Mesodermal cell (in vitro differentiated cells): Measurements from ENCODE around the gene CIAO2A.
"Not testable (repeated sequence)": the region's sequence is repeated elsewhere in the genome, so short reads cannot be mapped to it uniquely, and the experiment has no call there.

ENCODE experiments used
- H3K27ac ChIP-seq: 2 replicates; pipeline ENCODE4 v1.7.0; 2013; ENCODE audit warnings: mild to moderate bottlenecking, low read depth, low read length, moderate library complexity; ENCODE audit not compliant: severe bottlenecking
- H3K36me3 ChIP-seq: 2 replicates; pipeline ENCODE4 v1.7.1; 2013; ENCODE audit warnings: mild to moderate bottlenecking, low read length, moderate library complexity; ENCODE audit not compliant: control insufficient read depth, insufficient read depth
- H3K4me1 ChIP-seq: one replicate; pipeline ENCODE4 v1.7.1; 2013; ENCODE audit warnings: mild to moderate bottlenecking, low read length; ENCODE audit not compliant: insufficient read depth, control insufficient read depth, poor library complexity, severe bottlenecking
- H3K4me3 ChIP-seq: 2 replicates; pipeline ENCODE4 v1.7.0; 2013; ENCODE audit warnings: low read length, control low read depth, mild to moderate bottlenecking; ENCODE audit not compliant: insufficient read depth, poor library complexity, severe bottlenecking; ENCODE audit errors: extremely low read depth
- H3K9me3 ChIP-seq: 2 replicates; pipeline ENCODE4 v1.7.1; 2013; ENCODE audit warnings: mild to moderate bottlenecking, low read length, moderate library complexity; ENCODE audit not compliant: control insufficient read depth
- WGBS, 2 experiments: methylation state at CpG; one replicate each; pipeline ENCODE4 v1.1.5; 2013; ENCODE audit warnings: missing lambda C conversion rate in 2 of 2; ENCODE audit not compliant: insufficient coverage in 2 of 2; 5-methylcytosine and 5-hydroxymethylcytosine counted together

The CIAO2A gene

GRCh38 chr15:64131547-64131946, 37.9 kb upstream of the CIAO2A start:
- no peaks in the 10 kb centered on the region for H3K4me1 ChIP-seq
- H3K27ac ChIP-seq = no peak overlapping the region
- WGBS, 2 experiments = 97 to 100% methylated on average over 6 of the region's 7 CpGs
- H3K9me3 ChIP-seq = no peaks in the 10 kb centered on the region
- H3K4me3 ChIP-seq = no peak overlapping the region
- peaks cover 87% of the 10 kb centered on the region for H3K36me3 ChIP-seq

GRCh38 chr15:64130159-64130558, 36.5 kb upstream of the CIAO2A start:
- Histone ChIP-seq H3K36me3 (peaks cover 89% of the 10 kb centered on the region), H3K4me3 (no peak overlapping the region), H3K4me1 (no peaks in the 10 kb centered on the region), H3K9me3 (no peaks in the 10 kb centered on the region), H3K27ac (no peak overlapping the region)
- 94 to 100% methylated on average over 2 of the region's 3 CpGs for WGBS, 2 experiments

DNA sequence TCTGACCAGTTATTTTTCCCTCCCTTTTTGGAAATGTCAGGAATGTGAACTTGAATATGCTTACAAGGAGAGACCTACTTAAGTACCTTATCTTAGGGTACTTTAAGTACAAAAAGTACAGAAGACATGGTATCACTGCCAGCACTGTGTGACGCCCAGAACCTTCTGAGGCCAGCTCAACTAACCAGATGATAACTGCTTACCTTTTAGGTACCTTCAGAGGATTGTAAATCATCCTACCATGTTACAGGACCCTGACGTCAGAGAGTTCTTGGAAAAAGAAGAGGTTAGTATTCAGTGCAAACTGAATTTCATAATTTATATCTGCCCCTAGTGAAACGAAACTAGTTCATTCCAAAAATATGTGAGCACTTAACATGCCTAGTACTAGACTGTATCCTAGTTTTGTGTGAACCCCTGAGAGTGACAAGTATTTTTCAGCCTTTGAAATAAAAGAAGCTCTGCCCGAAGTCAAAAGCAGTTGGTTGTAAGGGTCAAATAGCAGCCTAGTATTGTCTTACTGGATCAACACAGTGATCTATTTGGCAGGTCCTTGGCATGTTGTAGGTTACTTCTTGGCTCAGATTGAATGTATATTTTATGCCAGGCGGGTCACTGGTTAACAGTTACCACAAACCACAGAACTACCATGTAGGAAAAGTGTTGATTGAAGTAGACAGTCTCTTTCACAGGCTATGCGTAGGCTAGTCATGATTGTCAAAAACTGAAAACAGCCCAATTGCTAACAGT, 34.1 kb upstream of the CIAO2A start:
- no peaks in the 10 kb centered on the region for H3K4me1 ChIP-seq
- 92 to 100% methylated on average over 1 to 3 of the region's 6 CpGs for WGBS, 2 experiments
- no peak overlapping the region for H3K27ac ChIP-seq
- H3K36me3 ChIP-seq = peaks cover 88% of the 10 kb centered on the region
- H3K4me3 ChIP-seq = no peak overlapping the region
- H3K9me3 ChIP-seq = no peaks in the 10 kb centered on the region

- Histone ChIP-seq H3K4me1 (no peaks in the 10 kb centered on the region), H3K4me3 (no peak overlapping the region), H3K27ac (no peak overlapping the region), H3K9me3 (no peaks in the 10 kb centered on the region), H3K36me3 (peaks cover 84% of the 10 kb centered on the region)
- 54 to 83% methylated on average over 1 to 3 of the region's 3 CpGs for WGBS, 2 experiments
Measured at GRCh38 chr15:64125978-64126377, 32.3 kb upstream of the CIAO2A start.

- 80% methylated on average over 2 of the region's 3 CpGs; no CpG with 5 or more reads in 1 of the 2 experiments for WGBS, 2 experiments
- Histone ChIP-seq H3K4me1 (no peaks in the 10 kb centered on the region), H3K9me3 (no peaks in the 10 kb centered on the region), H3K4me3 (no peak overlapping the region), H3K36me3 (peaks cover 88% of the 10 kb centered on the region), H3K27ac (no peak overlapping the region)
Measured at GRCh38 chr15:64122936-64123351, 29.3 kb upstream of the CIAO2A start.

GRCh38 chr15:64122444-64122843, 28.8 kb upstream of the CIAO2A start:
- Histone ChIP-seq H3K27ac (peak overlapping the region; percentile 36), H3K36me3 (peaks cover 88% of the 10 kb centered on the region), H3K4me1 (no peaks in the 10 kb centered on the region), H3K4me3 (no peak overlapping the region), H3K9me3 (no peaks in the 10 kb centered on the region)
- no CpG with 5 or more reads among the region's 1 CpG for WGBS, 2 experiments

GRCh38 chr15:64121614-64122013, 28.0 kb upstream of the CIAO2A start:
- Histone ChIP-seq H3K27ac (no peak overlapping the region), H3K36me3 (peaks cover 88% of the 10 kb centered on the region), H3K4me1 (no peaks in the 10 kb centered on the region), H3K9me3 (no peaks in the 10 kb centered on the region), H3K4me3 (no peak overlapping the region)
- WGBS, 2 experiments = 93% methylated on average over 3 of the region's 4 CpGs; no CpG with 5 or more reads in 1 of the 2 experiments

GRCh38 chr15:64120322-64120721, 26.7 kb upstream of the CIAO2A start:
- WGBS, 2 experiments = 100% methylated on average over 1 to 2 of the region's 2 CpGs
- H3K9me3 ChIP-seq, H3K27ac ChIP-seq, H3K4me1 ChIP-seq, H3K4me3 ChIP-seq: not testable (repeated sequence)
- peaks cover 83% of the 10 kb centered on the region for H3K36me3 ChIP-seq

- H3K9me3 ChIP-seq = no peaks in the 10 kb centered on the region
- no peak overlapping the region for H3K27ac ChIP-seq
- 96 to 100% methylated on average over 3 to 4 of the region's 5 CpGs for WGBS, 2 experiments
- H3K36me3 ChIP-seq = peaks cover 83% of the 10 kb centered on the region
- H3K4me1 ChIP-seq = no peaks in the 10 kb centered on the region
- no peak overlapping the region for H3K4me3 ChIP-seq
Measured at GRCh38 chr15:64117759-64118487, 24.3 kb upstream of the CIAO2A start.

GRCh38 chr15:64112904-64113303, 19.3 kb upstream of the CIAO2A start:
- Histone ChIP-seq H3K4me1 (no peaks in the 10 kb centered on the region), H3K4me3 (no peak overlapping the region), H3K36me3 (peaks cover 46% of the 10 kb centered on the region), H3K27ac (no peak overlapping the region), H3K9me3 (no peaks in the 10 kb centered on the region)
- WGBS, 2 experiments = 100% methylated on average over 1 of the region's 1 CpG; no CpG with 5 or more reads in 1 of the 2 experiments
